ENCODE measurements around the gene PLXNC1.
A peak's percentile ranks its signal among the peaks of the same experiment; 100 is the strongest.

Gene PLXNC1

DNA sequence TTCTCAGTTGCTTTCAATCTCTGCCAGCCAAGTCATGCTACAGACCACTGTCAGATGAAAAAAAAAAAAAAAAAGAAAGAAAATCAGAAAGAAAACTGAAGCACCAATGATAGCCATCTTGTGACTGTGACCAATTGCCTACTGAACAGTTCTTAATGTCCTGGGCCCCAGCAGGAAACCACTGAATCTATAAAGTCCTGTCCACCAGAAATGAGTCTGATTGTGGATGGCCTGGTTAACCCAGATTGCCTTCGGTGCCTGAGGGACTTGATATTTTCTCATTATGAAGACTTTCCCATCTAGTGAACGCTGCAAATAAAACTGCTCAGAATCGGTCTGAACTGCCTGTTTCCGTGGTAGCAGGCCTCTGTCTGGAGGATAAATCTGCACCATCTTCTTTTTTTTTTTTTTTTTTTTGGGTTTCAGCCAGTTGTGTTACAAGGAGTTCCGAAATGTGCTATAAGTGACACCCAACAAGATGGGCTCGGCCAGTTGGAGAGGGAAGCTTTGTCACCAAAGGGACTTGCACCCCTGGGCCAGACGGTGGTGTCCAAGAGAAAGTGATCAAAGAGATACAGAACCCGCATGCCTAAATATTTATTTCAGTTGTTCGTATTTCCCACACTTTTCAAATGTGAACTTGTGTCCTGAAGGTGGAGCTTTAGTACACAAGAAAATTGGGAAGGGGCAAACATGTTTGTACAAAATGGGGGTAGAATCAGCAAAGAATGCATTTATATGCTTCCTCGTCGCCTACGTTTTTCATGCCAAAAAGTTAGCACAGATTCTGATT is 3.0 kb upstream of the PLXNC1 start:
- peaks cover 10% of the 10 kb centered on the region for H3K4me1 Mint-ChIP-seq (ENCODE audit: low read depth)
- no peaks in the 10 kb centered on the region for H3K36me3 Mint-ChIP-seq
- H3K27me3 Mint-ChIP-seq, result peaks cover 1% of the 10 kb centered on the region
- H3K27ac Mint-ChIP-seq, result no peak overlapping the region
- no peak overlapping the region for H3K4me3 Mint-ChIP-seq
- H3K9me3 Mint-ChIP-seq (ENCODE audit: low read depth), result no peaks in the 10 kb centered on the region

DNA sequence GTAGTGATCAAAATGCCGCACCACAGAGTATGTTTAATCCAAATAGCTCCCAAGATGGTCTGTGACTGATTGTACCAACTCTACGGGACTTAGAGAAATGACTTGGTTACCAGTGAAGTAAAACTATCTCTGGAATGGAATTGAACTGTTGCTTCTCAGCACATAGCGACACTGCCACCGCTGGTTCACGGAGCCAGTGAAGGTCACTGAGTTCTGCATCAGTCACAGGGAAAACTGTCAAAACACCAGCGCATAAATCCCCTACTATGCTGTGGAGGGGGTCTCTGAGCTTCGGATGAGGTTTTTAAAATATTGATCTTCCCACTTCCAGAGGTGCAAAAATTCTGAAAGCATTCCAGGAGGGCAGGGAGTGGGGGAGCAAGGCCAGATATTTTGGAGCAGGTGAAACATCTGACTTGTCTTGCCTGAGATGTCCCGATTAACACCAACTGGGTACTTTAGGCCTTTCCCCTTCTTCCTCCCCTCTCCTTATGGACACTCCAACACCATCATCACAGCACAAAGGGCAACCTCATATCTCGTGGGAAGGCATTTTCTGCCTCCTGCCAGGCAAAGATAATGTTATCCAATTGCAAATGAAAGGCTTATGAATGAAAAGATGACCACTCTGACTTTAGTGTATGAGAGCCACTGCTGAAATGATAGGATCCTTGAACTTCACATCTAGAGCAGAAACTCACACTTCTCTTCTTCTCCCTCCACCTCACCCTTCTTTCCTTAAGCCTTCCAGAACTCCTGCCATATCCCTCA is 2.0 kb upstream of the PLXNC1 start:
- no peaks in the 10 kb centered on the region for H3K36me3 Mint-ChIP-seq
- H3K27ac Mint-ChIP-seq, result no peak overlapping the region
- no peak overlapping the region for H3K4me3 Mint-ChIP-seq
- H3K9me3 Mint-ChIP-seq (ENCODE audit: low read depth), result no peaks in the 10 kb centered on the region
- peaks cover 18% of the 10 kb centered on the region for H3K4me1 Mint-ChIP-seq (ENCODE audit: low read depth)
- peaks cover 1% of the 10 kb centered on the region for H3K27me3 Mint-ChIP-seq

DNA sequence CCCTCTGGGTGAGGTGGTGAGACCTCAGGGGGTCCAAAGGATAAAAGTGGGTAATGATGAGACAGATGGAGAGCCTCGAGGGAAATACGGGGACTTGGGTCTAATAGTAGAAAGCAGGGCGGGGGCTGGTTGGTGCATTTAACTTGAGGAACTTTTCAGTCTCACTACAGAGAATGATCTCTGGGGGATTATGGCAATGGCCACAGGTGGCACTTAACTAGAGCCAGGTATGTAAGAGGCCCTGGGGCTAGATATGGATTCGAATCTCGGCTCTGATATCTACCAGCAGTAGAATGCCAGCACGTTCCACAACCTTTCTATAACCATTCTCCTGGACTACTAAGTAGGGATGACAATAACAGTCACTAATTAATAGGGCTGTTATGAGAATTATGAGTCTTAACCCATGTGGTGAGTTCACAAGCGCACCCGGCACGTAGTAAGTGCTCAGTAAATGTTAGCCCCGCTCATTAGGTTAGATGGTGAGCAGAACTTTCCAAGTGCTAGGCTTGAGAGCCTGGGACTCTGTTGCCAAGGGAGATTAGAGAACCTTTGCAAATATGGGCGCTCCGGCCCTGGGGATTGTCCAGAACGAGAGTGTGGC is 888 bp upstream of the PLXNC1 start:
- Mint-ChIP-seq H3K27ac (peak overlapping the region; percentile 50), H3K9me3 (ENCODE audit: low read depth) (no peaks in the 10 kb centered on the region), H3K27me3 (peaks cover 1% of the 10 kb centered on the region), H3K36me3 (no peaks in the 10 kb centered on the region), H3K4me1 (ENCODE audit: low read depth) (peaks cover 27% of the 10 kb centered on the region), H3K4me3 (peak overlapping the region; percentile 83)

DNA sequence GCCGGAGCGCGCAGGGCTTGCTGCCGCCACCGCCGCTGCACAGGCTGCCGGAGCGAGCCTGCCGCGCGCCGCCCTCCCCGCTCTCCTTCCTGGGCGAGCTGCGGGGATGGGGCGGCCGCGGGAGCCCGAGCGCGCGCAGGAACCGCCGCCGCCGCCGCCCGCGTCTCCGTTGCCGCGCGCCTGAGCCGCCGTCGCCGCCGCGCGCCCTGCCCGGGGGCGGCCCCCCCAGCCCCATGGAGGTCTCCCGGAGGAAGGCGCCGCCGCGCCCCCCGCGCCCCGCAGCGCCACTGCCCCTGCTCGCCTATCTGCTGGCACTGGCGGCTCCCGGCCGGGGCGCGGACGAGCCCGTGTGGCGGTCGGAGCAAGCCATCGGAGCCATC is 352 bp downstream of the PLXNC1 start:
- Mint-ChIP-seq H3K27me3 (no peaks in the 10 kb centered on the region), H3K4me1 (ENCODE audit: low read depth) (peaks cover 34% of the 10 kb centered on the region), H3K36me3 (no peaks in the 10 kb centered on the region), H3K27ac (no peak overlapping the region), H3K4me3 (peak overlapping the region; percentile 59), H3K9me3 (ENCODE audit: low read depth) (no peaks in the 10 kb centered on the region)

GRCh38 chr12:94149119-94149780 is 873 bp downstream of the PLXNC1 start:
- Mint-ChIP-seq H3K9me3 (ENCODE audit: low read depth) (no peaks in the 10 kb centered on the region), H3K36me3 (no peaks in the 10 kb centered on the region), H3K4me3 (peak overlapping the region; percentile 74), H3K27ac (no peak overlapping the region), H3K27me3 (no peaks in the 10 kb centered on the region), H3K4me1 (ENCODE audit: low read depth) (peaks cover 34% of the 10 kb centered on the region)

DNA sequence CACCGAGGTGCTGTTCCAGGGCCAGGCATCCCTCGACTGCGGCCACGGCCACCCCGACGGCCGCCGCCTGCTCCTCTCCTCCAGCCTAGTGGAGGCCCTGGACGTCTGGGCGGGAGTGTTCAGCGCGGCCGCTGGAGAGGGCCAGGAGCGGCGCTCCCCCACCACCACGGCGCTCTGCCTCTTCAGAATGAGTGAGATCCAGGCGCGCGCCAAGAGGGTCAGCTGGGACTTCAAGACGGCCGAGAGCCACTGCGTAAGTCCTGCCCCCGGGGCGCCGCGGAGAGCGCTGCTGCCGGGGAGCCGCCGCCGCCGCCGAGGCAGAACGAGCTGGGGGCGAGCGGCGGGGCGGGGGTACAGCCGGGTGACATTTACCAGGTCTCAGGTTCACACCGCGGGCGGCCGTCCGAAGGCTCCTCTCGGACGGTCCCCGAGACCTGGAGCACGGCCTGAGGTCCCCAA is 1.4 kb downstream of the PLXNC1 start:
- H3K27ac Mint-ChIP-seq, result no peak overlapping the region
- H3K4me3 Mint-ChIP-seq, result peak overlapping the region; percentile 74
- H3K27me3 Mint-ChIP-seq, result no peaks in the 10 kb centered on the region
- H3K9me3 Mint-ChIP-seq (ENCODE audit: low read depth), result no peaks in the 10 kb centered on the region
- no peaks in the 10 kb centered on the region for H3K36me3 Mint-ChIP-seq
- H3K4me1 Mint-ChIP-seq (ENCODE audit: low read depth), result peaks cover 34% of the 10 kb centered on the region

DNA sequence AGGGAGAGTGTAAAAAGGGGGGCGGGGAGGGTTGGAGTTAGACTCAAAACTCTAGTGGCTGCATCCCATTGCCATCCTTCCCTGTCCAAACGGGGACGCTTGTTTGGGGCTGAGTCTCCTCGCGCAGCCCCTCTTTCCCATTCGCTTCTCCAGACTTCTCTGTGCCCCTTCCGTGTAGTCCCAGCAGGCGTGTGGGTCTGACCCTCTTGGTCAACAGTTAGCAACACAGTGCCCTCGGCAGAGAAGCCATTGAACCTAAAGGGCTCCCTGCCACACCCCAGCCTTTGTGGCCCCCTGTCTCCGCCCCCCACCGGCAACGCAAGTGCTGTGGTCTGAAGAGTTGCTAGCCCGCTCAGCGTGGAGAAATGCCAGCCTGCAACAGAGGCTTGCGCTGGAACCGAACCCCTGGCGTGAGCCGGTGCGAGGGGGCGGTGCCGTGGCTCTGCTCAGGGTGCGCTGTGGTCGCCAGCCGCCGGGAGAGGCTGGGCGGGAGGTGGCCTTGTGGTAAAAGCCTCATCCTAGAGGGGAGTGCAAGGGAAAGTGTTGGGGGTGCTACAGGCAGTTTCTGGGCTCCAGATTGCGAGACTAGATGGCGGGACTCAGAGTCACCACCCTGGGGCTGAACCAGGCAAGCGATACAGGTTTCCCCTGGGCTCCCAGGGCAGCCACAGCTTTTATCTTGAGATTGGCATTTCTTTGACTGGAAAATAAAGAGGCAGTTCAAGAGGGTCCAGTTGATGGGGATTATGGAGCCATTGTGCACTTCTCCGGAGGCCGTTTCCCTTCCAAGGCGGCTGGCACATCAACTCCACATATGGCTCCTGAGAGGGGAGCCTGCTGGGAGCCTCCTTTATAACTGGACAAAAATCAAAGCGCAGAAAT is 2.1 kb downstream of the PLXNC1 start:
- Mint-ChIP-seq H3K27ac (peak overlapping the region; percentile 41), H3K4me1 (ENCODE audit: low read depth) (peaks cover 34% of the 10 kb centered on the region)

DNA sequence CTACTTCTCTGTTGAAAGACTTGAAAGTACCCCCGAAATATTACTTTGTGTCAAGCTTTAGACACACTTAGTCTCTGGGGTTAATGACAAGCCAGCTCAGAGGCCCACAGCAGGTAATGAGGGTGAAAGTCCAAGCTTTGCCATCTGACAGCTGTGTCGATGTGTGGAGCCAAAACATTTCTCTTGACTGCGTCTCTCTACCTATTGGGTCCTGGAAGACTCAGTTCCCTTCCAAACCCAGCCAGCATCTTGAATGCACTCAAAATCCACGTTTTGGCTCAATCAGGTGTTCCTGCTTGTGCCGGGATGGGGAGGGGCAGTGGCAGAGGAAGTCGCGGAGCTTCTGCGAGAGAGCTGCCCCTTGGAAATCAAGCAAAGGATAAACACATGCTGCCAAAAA is 3.2 kb downstream of the PLXNC1 start:
- H3K27ac Mint-ChIP-seq, result no peak overlapping the region
- H3K9me3 Mint-ChIP-seq (ENCODE audit: low read depth), result no peaks in the 10 kb centered on the region
- H3K36me3 Mint-ChIP-seq, result no peaks in the 10 kb centered on the region
- peak overlapping the region; percentile 89 for H3K4me3 Mint-ChIP-seq
- no peaks in the 10 kb centered on the region for H3K27me3 Mint-ChIP-seq
- peaks cover 34% of the 10 kb centered on the region for H3K4me1 Mint-ChIP-seq (ENCODE audit: low read depth)

More for the DNA sequence above, 2.1 kb downstream of the PLXNC1 start:
- H3K36me3 Mint-ChIP-seq, result no peaks in the 10 kb centered on the region
- H3K4me3 Mint-ChIP-seq, result peak overlapping the region; percentile 89
- no peaks in the 10 kb centered on the region for H3K9me3 Mint-ChIP-seq (ENCODE audit: low read depth)
- H3K27me3 Mint-ChIP-seq, result no peaks in the 10 kb centered on the region

GRCh38 chr12:94152292-94153078 is 4.1 kb downstream of the PLXNC1 start:
- H3K4me1 Mint-ChIP-seq (ENCODE audit: low read depth), result peaks cover 32% of the 10 kb centered on the region
- H3K4me3 Mint-ChIP-seq, result peak overlapping the region; percentile 35
- H3K9me3 Mint-ChIP-seq (ENCODE audit: low read depth), result no peaks in the 10 kb centered on the region
- peak overlapping the region; percentile 51 for H3K27ac Mint-ChIP-seq
- no peaks in the 10 kb centered on the region for H3K36me3 Mint-ChIP-seq
- no peaks in the 10 kb centered on the region for H3K27me3 Mint-ChIP-seq

- Mint-ChIP-seq H3K4me3 (no peak overlapping the region), H3K27ac (no peak overlapping the region), H3K27me3 (no peaks in the 10 kb centered on the region), H3K36me3 (peaks cover 5% of the 10 kb centered on the region), H3K9me3 (ENCODE audit: low read depth) (no peaks in the 10 kb centered on the region), H3K4me1 (ENCODE audit: low read depth) (peaks cover 22% of the 10 kb centered on the region)
Measured at GRCh38 chr12:94157181-94157580, 8.8 kb downstream of the PLXNC1 start.

DNA sequence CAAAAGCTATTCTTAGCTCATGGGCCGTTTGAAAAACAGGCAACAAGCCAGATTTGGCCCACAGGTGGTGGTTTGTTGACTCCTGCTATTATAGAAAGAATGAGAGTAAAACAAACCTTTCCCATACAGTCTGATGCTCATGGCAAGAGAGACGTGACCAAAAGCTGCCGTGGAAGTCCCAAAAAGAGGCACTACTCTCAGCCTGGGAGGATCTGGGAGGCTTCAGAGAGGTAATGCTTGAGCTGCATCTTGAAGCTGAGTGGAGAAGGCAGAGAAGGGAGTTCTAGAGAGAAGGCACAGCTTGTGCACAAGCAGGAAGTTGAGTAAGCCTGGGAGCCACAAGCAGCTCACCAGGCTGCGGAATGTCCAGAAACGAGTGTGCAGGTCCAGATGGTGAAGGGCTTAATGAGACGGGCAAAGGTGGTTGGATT is 9.6 kb downstream of the PLXNC1 start:
- no peak overlapping the region for H3K4me3 Mint-ChIP-seq
- peaks cover 14% of the 10 kb centered on the region for H3K4me1 Mint-ChIP-seq (ENCODE audit: low read depth)
- peaks cover 8% of the 10 kb centered on the region for H3K36me3 Mint-ChIP-seq
- no peak overlapping the region for H3K27ac Mint-ChIP-seq
- no peaks in the 10 kb centered on the region for H3K27me3 Mint-ChIP-seq
- H3K9me3 Mint-ChIP-seq (ENCODE audit: low read depth), result no peaks in the 10 kb centered on the region

- H3K27ac Mint-ChIP-seq, result no peak overlapping the region
- peaks cover 12% of the 10 kb centered on the region for H3K4me1 Mint-ChIP-seq (ENCODE audit: low read depth)
- H3K9me3 Mint-ChIP-seq (ENCODE audit: low read depth), result no peaks in the 10 kb centered on the region
- H3K4me3 Mint-ChIP-seq, result no peak overlapping the region
- H3K36me3 Mint-ChIP-seq, result peaks cover 8% of the 10 kb centered on the region
- H3K27me3 Mint-ChIP-seq, result no peaks in the 10 kb centered on the region
Measured at GRCh38 chr12:94158666-94159065, 10.3 kb downstream of the PLXNC1 start.

GRCh38 chr12:94162108-94162507 is 13.7 kb downstream of the PLXNC1 start:
- Mint-ChIP-seq H3K4me3 (no peak overlapping the region), H3K27ac (no peak overlapping the region), H3K27me3 (no peaks in the 10 kb centered on the region), H3K4me1 (ENCODE audit: low read depth) (peaks cover 23% of the 10 kb centered on the region), H3K9me3 (ENCODE audit: low read depth) (no peaks in the 10 kb centered on the region), H3K36me3 (peaks cover 10% of the 10 kb centered on the region)

All from activated naive CD8-positive, alpha-beta T cell (primary cell).